SK-N-SH treated with all-trans-retinoic acid at 6 μM for 48 hours (cell line): ENCODE measurements around the gene REV3L.

ENCODE experiments used
- TCF4 ChIP-seq: fragments of 250-450 bp; sonication (Bioruptor Pico); IDR thresholded peaks from 2 replicates; pipeline ENCODE4 v1.8.0; 2021; ENCODE audit warnings: mild to moderate bottlenecking, moderate library complexity, borderline replicate concordance
- TF ChIP-seq, protein P1 (sequence below): fragments of 250-450 bp; sonication (Bioruptor Pico); IDR thresholded peaks from 2 replicates; pipeline ENCODE4 v1.8.0; 2020; ENCODE audit warnings: mild to moderate bottlenecking, moderate library complexity, borderline replicate concordance

DNA sequence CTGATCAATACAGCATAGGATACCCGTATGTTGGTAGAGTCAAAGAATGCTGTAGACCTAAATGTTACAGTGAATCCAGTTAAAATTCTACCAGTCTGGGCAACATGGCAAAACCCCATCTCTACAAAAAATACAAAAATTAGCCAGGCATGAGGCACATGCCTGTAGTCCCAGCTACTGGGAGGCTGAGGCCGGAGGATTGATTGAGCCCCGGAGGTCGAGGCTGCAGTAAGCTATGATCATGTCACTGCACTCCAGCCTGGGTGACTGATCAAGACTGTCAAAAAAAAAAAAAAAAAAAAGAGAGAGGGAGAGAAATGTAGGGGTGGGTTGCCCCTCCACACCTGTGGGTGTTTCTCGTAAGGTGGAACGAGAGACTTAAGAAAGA, 228.2 kb downstream of the REV3L start:
- TF ChIP-seq, protein P1, sequence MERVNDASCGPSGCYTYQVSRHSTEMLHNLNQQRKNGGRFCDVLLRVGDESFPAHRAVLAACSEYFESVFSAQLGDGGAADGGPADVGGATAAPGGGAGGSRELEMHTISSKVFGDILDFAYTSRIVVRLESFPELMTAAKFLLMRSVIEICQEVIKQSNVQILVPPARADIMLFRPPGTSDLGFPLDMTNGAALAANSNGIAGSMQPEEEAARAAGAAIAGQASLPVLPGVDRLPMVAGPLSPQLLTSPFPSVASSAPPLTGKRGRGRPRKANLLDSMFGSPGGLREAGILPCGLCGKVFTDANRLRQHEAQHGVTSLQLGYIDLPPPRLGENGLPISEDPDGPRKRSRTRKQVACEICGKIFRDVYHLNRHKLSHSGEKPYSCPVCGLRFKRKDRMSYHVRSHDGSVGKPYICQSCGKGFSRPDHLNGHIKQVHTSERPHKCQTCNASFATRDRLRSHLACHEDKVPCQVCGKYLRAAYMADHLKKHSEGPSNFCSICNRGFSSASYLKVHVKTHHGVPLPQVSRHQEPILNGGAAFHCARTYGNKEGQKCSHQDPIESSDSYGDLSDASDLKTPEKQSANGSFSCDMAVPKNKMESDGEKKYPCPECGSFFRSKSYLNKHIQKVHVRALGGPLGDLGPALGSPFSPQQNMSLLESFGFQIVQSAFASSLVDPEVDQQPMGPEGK (CRISPR knock-in tag), result no peak
- no peak for TF ChIP-seq TCF4 (CRISPR knock-in tag)
